HEK293 (cell line): ENCODE measurements around the gene ZNF652.

Experiments
- CTCF ChIA-PET: fragments of 350-600 bp; formaldehyde crosslinking; extraction: SDS; loops from one replicate; lab custom pipeline; 2021; ENCODE audit warnings: antibody characterized with exemption; lab: Yijun Ruan, JAX
- POLR2A ChIA-PET: fragments of 300-600 bp; formaldehyde crosslinking; extraction: SDS; loops from one replicate; lab custom pipeline; 2020; ENCODE audit warnings: antibody characterized with exemption, inconsistent platforms; lab: Yijun Ruan, JAX
- H3K27ac ChIP-seq: fragments of 200-500 bp; sonication (Bioruptor generic); 2 replicates; pipeline ENCODE4 v1.5.1; 2014; ENCODE audit warnings: low read depth, low read length, control low read depth, inconsistent platforms; ENCODE audit errors: extremely low read depth
- H3K36me3 ChIP-seq, 2 experiments: fragments of 200-500 bp in 1 of 2; sonication (Bioruptor generic) in 1 of 2; 1 replicate in 1 of 2; 2 replicates in 1 of 2; pipeline ENCODE4 v1.5.1; 2014 to 2017; ENCODE audit warnings: inconsistent platforms in 2 of 2, low read length in 2 of 2; ENCODE audit not compliant: control insufficient read depth in 2 of 2, insufficient read depth in 1 of 2
- H3K4me1 ChIP-seq: fragments of 200-500 bp; sonication (Bioruptor generic); 2 replicates; pipeline ENCODE4 v1.5.1; 2014; ENCODE audit warnings: mild to moderate bottlenecking, low read length, inconsistent platforms; ENCODE audit not compliant: control insufficient read depth, insufficient read depth
- H3K4me3 ChIP-seq: 2 replicates; pipeline ENCODE4 v1.5.1; 2011; ENCODE audit warnings: low read depth, mild to moderate bottlenecking, control low read depth, low read length, moderate library complexity
- H3K9me3 ChIP-seq: fragments of 200-500 bp; sonication (Bioruptor generic); 2 replicates; pipeline ENCODE4 v1.5.1; 2014; ENCODE audit warnings: low read depth, low read length, inconsistent platforms; ENCODE audit not compliant: control insufficient read depth, insufficient read depth
- EGR2 ChIP-seq: fragments of 450-650 bp; formaldehyde crosslinking; IDR thresholded peaks from 2 replicates; pipeline ENCODE4 v1.5.1; 2016; ENCODE audit warnings: low read depth, missing biosample characterization, missing genetic modification characterization
- GFI1B ChIP-seq: fragments of 450-650 bp; formaldehyde crosslinking; IDR thresholded peaks from 2 replicates; pipeline ENCODE4 v1.5.1; 2016; ENCODE audit warnings: missing biosample characterization, missing genetic modification characterization
- GLIS1 ChIP-seq: fragments of 450-650 bp; formaldehyde crosslinking; IDR thresholded peaks from 2 replicates; pipeline ENCODE4 v1.5.1; 2016; ENCODE audit warnings: missing biosample characterization, missing genetic modification characterization
- HIC1 ChIP-seq: fragments of 450-650 bp; formaldehyde crosslinking; IDR thresholded peaks from 2 replicates; pipeline ENCODE4 v1.5.1; 2016; ENCODE audit warnings: missing biosample characterization, missing genetic modification characterization
- PBX3 ChIP-seq: sonication (generic); formaldehyde crosslinking; IDR thresholded peaks from 2 replicates; pipeline ENCODE4 v1.8.1; 2022; ENCODE audit warnings: mild to moderate bottlenecking, moderate library complexity, missing genetic modification reagents
- PRDM1 ChIP-seq: fragments of 450-650 bp; formaldehyde crosslinking; IDR thresholded peaks from 2 replicates; pipeline ENCODE4; 2016; ENCODE audit warnings: missing biosample characterization, missing genetic modification characterization
- PRDM6 ChIP-seq: fragments of 450-650 bp; formaldehyde crosslinking; IDR thresholded peaks from 2 replicates; pipeline ENCODE4 v1.5.1; 2017; ENCODE audit warnings: missing biosample characterization, missing genetic modification characterization
- SETDB1 ChIP-seq: IDR thresholded peaks from one replicate; pipeline ENCODE4 v1.6.1; 2017; ENCODE audit warnings: mild to moderate bottlenecking, low read length, moderate library complexity, mixed read lengths; ENCODE audit not compliant: insufficient read length
- TCF7L2 ChIP-seq: IDR thresholded peaks from 2 replicates; pipeline ENCODE4 v1.6.1; 2011; ENCODE audit warnings: low read depth, mild to moderate bottlenecking, inconsistent platforms, low read length, moderate library complexity, borderline replicate concordance
- YY2 ChIP-seq: fragments of 450-650 bp; formaldehyde crosslinking; IDR thresholded peaks from 2 replicates; pipeline ENCODE4 v1.5.1; 2016; ENCODE audit warnings: missing biosample characterization, missing genetic modification characterization
- ZBTB17 ChIP-seq: fragments of 450-650 bp; formaldehyde crosslinking; IDR thresholded peaks from 2 replicates; pipeline ENCODE4 v1.5.1; 2016; ENCODE audit warnings: missing biosample characterization, missing genetic modification characterization
- ZNF146 ChIP-seq: fragments of 450-650 bp; formaldehyde crosslinking; IDR thresholded peaks from 2 replicates; pipeline ENCODE4 v1.5.1; 2016; ENCODE audit warnings: missing biosample characterization, missing genetic modification characterization
- ZNF23 ChIP-seq: fragments of 450-650 bp; formaldehyde crosslinking; IDR thresholded peaks from 2 replicates; pipeline ENCODE4 v1.5.1; 2016; ENCODE audit warnings: missing biosample characterization, missing genetic modification characterization, borderline replicate concordance
- ZNF311 ChIP-seq: fragments of 450-650 bp; formaldehyde crosslinking; IDR thresholded peaks from 2 replicates; pipeline ENCODE4 v1.5.1; 2017; ENCODE audit warnings: missing biosample characterization, missing genetic modification characterization, borderline replicate concordance
- ZNF341 ChIP-seq: fragments of 450-650 bp; formaldehyde crosslinking; IDR thresholded peaks from 2 replicates; pipeline ENCODE4; 2016; ENCODE audit warnings: low read depth, missing biosample characterization, missing genetic modification characterization
- ZNF449 ChIP-seq: fragments of 450-650 bp; formaldehyde crosslinking; IDR thresholded peaks from 2 replicates; pipeline ENCODE4 v1.5.1; 2017; ENCODE audit warnings: missing biosample characterization, mild to moderate bottlenecking, missing genetic modification characterization, moderate library complexity
- ZNF501 ChIP-seq: fragments of 450-650 bp; formaldehyde crosslinking; IDR thresholded peaks from 2 replicates; pipeline ENCODE4 v1.5.1; 2016; ENCODE audit warnings: missing biosample characterization, missing genetic modification characterization
- ZNF629 ChIP-seq: fragments of 450-650 bp; formaldehyde crosslinking; IDR thresholded peaks from 2 replicates; pipeline ENCODE4 v1.5.1; 2017; ENCODE audit warnings: missing biosample characterization, missing genetic modification characterization
- ZNF664 ChIP-seq: fragments of 450-650 bp; formaldehyde crosslinking; IDR thresholded peaks from 2 replicates; pipeline ENCODE4 v1.5.1; 2016; ENCODE audit warnings: missing biosample characterization, missing genetic modification characterization
- ZNF768 ChIP-seq: fragments of 450-650 bp; formaldehyde crosslinking; IDR thresholded peaks from 2 replicates; pipeline ENCODE4 v1.5.1; 2018; ENCODE audit warnings: missing biosample characterization, mild to moderate bottlenecking, missing genetic modification characterization

ZNF652 gene

GRCh38 chr17:49316889-49317675 lies 45.0 kb downstream of the ZNF652 start (continued):
- TF ChIP-seq HIC1 (tag by site-specific recombination) (no peak), ZNF768 (tag by site-specific recombination) (no peak), ZNF23 (no peak), YY2 (tag by site-specific recombination) (no peak), GLIS1 (tag by site-specific recombination) (no peak), ZNF449 (tag by site-specific recombination) (no peak), ZNF311 (tag by site-specific recombination) (no peak), PRDM6 (tag by site-specific recombination) (no peak), TCF7L2 (no peak), PBX3 (no peak), SETDB1 (no peak), PRDM1 (tag by site-specific recombination) (peak; percentile 48; the same call in 1 of the 2 replicates), ZNF341 (no peak), ZNF664 (tag by site-specific recombination) (no peak), ZNF146 (tag by site-specific recombination) (no peak), ZNF629 (no peak), GFI1B (no peak), EGR2 (tag by site-specific recombination) (no peak)

GRCh38 chr17:49316258-49316570 lies 45.8 kb downstream of the ZNF652 start:
- Histone ChIP-seq H3K4me1 (peaks cover 4% of the 10 kb centered on the region; the same call in 1 of the 2 replicates), H3K36me3 (peaks cover 12 to 27% of the 10 kb centered on the region in 2 experiments; a peak in 2 of 3 replicates)
- TF ChIP-seq ZBTB17 (peak; percentile 41; the same call in 1 of the 2 replicates), ZNF501 (tag by site-specific recombination) (no peak)
- TF ChIP-seq, all 188 proteins: peak for 1
- Histone ChIP-seq H3K9me3 (no peaks in the 10 kb centered on the region), H3K27ac (no peak overlapping the region), H3K4me3 (no peak overlapping the region)
- POLR2A ChIA-PET: no interaction called here
- CTCF ChIA-PET: interaction anchor here (0.5 to 7.3 kb wide), 26 partner anchors 10 to 1531 kb away, joined by 3 to 122 read pairs (median 6); partner anchors contain the start of genes PHB1 and ZNF652
